Measurements from ENCODE around the gene EHBP1L1.

DNA sequence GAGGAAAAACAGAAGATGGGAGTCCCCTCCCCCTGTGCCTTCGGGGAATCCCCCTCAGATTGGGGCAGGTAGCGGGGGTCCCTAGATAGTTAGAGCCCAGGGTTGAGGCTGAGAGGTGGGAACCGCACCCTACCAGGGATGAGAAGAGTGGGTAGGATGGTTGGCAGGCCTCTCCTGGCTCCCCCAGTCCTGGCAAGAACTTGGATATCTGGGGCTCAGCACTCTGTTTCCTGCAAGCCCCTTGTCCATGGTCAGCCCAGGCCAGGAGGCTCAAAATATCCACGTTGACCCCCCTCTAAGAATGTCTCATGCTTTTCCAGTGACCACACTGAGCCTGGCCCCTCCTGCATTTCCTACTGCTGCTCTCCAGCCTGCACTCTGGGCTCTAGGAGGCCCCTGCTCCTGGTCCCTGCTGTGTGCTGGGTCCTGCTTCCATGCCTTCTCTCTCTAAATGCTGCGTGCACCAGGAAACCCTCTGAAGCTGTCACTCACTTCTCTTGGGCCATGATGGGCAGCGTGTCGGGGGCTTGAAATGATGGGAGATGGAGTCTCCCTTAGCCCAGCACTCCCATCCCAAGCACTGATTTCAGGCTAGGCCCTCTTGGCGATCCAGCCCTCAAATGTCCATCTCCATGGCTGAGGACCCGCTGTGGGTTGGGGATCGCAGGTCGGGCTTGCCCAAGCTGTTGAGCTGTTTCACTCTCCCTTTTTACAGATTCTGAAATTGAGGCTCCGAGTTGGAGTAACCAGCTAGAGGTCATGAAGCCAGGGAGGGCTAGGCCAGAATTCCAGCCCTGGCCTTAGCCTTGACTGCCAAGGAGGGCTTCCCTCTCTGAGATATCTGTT lies 36.1 kb downstream of the EHBP1L1 start:
- TF ChIP-seq, protein P1, sequence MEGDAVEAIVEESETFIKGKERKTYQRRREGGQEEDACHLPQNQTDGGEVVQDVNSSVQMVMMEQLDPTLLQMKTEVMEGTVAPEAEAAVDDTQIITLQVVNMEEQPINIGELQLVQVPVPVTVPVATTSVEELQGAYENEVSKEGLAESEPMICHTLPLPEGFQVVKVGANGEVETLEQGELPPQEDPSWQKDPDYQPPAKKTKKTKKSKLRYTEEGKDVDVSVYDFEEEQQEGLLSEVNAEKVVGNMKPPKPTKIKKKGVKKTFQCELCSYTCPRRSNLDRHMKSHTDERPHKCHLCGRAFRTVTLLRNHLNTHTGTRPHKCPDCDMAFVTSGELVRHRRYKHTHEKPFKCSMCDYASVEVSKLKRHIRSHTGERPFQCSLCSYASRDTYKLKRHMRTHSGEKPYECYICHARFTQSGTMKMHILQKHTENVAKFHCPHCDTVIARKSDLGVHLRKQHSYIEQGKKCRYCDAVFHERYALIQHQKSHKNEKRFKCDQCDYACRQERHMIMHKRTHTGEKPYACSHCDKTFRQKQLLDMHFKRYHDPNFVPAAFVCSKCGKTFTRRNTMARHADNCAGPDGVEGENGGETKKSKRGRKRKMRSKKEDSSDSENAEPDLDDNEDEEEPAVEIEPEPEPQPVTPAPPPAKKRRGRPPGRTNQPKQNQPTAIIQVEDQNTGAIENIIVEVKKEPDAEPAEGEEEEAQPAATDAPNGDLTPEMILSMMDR (IDR thresholded peaks at IDR 0.05), result no peak
- no peak for TF ChIP-seq POLR2A (IDR thresholded peaks at IDR 0.05)

All from lower leg skin (tissue), 3 donors.